GM10266 (cell line): Measurements from ENCODE around the gene FANCC.

Source experiments
- DNase-seq: peaks from one replicate; pipeline ENCODE4 v3.0.0; 2012; ENCODE audit errors: extremely low spot score
- TF ChIP-seq, protein P1 (sequence below): IDR thresholded peaks from 2 replicates; pipeline ENCODE4 v1.5.1; 2012; ENCODE audit warnings: mild to moderate bottlenecking, low read depth; ENCODE audit not compliant: control insufficient read depth, insufficient read depth; ENCODE audit errors: missing control alignments

The FANCC gene

DNA sequence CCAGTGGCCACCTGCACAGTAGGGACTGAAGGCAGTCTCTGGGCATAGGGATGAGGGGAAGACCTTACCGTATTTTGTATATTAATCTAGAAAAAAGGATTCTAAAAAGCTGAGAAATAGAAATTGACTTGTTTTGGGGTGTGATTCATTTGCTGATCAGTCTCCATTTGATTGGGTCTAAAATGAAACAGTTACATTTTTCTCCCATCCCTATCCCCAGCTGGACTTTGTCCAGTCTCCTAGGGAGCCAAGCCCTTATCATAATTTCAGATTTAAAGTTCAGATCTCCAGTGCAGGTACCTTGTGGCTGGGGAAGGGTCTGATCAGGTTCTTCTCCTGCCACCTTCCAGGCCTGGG, 240.8 kb downstream of the FANCC start:
- DNase-seq: no peak
- TF ChIP-seq, protein P1, sequence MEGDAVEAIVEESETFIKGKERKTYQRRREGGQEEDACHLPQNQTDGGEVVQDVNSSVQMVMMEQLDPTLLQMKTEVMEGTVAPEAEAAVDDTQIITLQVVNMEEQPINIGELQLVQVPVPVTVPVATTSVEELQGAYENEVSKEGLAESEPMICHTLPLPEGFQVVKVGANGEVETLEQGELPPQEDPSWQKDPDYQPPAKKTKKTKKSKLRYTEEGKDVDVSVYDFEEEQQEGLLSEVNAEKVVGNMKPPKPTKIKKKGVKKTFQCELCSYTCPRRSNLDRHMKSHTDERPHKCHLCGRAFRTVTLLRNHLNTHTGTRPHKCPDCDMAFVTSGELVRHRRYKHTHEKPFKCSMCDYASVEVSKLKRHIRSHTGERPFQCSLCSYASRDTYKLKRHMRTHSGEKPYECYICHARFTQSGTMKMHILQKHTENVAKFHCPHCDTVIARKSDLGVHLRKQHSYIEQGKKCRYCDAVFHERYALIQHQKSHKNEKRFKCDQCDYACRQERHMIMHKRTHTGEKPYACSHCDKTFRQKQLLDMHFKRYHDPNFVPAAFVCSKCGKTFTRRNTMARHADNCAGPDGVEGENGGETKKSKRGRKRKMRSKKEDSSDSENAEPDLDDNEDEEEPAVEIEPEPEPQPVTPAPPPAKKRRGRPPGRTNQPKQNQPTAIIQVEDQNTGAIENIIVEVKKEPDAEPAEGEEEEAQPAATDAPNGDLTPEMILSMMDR: no peak

DNA sequence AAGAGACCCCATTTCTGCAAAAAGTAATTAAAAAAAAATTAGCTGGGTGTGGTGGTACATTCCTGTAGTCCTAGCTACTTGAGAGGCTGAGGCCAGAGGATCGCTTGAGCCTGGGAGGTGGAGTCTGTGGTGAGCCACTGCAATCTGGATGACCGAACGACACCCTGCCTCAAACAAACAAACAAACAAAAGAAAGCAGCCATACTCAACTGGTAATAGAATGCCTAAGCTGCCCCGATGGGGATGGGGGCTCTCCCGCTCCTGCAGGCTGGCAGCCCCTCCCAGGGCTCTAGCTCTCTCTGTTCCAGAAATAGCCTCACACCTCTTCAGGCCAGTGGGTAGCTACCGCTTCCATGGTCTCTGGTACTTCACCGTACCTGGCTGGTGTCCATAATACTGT, 241.8 kb downstream of the FANCC start:
- TF ChIP-seq, protein P1: no peak
- DNase-seq: no peak

DNA sequence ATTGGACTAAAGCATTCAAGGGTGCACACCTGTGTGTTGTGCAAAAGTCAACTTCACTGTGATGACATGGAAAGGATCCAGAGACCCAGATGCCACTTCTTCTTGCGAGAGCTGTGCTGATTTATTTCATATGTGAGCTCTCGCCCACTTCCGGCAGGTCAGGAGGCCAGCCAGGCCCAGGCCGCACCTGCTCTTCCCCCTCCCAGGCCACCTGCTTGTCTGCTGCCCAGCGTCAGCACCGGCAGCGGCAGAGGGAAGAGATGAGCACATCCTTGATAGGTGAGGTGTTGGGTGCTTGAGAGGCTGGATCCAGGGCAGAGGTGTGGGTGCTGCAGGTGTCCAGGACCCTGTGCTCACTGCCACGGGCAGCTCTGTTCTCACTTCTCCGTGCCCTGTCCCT, 242.9 kb downstream of the FANCC start:
- DNase-seq: no peak
- TF ChIP-seq, protein P1: no peak

DNA sequence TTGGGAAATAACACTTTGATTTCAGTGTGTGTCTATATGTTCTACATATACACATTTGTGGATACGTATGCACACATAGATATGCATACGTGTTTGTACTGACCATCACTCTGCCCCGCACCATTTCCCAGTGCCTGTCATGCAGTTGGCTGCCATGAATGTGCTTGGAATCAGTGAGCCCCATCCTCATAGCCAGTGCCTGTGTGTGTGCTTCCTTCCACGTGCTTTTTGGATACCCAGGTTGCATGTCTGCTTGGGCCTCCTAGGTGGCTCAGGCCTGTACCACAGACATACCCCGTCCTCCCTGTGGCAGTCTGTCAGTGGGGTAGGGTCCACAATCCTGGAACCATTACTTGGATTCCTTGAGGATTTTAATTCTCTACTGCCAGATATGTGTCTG, 243.6 kb downstream of the FANCC start:
- DNase-seq: no peak
- TF ChIP-seq, protein P1: no peak

DNA sequence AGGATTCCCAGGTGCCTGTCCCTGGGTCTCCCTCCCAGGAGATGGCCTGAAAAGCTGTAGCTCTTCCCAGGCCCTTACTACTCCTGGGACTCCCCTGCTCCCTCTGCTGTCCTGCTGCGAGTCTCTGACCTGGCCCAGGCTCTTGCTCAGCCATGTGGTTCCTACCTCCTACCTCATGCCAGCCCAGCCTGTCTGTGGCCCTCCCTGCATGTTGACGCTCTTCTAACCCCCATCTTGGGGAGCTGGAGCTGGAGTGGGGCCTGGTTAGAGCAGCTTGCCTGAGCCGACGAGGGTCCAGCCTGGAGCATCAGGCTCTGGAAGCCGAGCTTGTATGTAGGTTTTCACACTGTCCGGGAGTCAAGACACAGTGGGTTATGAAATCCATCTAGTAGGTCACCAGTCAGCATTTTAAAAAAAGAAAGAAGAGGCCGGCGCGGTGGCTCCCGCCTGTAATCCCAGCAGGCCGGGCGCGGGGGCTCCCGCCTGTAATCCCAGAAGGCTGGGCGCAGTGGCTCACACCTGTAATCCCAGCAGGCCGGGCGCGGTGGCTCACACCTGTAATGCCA, 244.4 kb downstream of the FANCC start:
- no peak for DNase-seq
- TF ChIP-seq, protein P1: peak; percentile 14

DNA sequence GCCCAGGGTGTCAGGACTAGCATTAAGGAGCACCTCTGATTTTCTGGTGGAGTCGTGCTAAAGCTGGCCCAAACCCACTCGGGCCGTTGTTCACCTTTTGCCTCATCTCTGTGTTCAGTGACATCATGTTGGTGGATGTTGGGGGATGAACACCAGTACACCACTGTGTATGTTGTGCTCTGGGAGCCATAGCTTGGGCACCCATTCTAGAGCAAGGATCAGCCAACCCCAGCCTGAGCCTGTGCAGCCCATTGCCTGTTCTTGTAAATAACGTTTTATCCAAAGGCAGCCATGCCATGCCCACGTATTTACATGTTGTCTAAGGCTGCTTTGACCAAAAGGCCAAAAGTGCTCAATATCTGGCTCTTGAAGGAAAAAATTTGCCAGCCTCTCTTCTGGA, 245.6 kb downstream of the FANCC start:
- TF ChIP-seq, protein P1: no peak
- DNase-seq: no peak

DNA sequence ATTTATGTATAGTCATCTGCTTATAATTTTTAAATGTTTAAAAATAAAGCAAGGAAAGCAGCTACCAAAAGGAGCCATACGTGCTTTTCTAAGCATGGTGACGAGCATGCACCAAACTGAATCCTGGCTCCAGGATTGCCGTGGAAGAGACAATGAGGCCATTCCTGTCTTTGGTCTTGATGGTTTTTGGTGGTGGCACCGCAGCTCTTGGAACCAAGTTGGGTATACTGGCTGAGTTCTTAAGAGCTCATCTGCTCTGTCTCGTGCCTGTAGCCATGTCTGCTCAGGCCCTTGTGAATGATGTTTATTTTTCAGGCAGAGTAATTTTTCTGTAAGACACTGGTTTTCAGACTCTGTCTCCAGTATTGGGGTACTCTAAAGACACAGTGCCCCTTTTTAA, 246.1 kb downstream of the FANCC start:
- TF ChIP-seq, protein P1: no peak

More for the DNA sequence above, 246.1 kb downstream of the FANCC start:
- no peak for DNase-seq
